KBM-7 (cell line): ENCODE data around the gene PRSS12.
"Not testable (repeated sequence)": the region's sequence is repeated elsewhere in the genome, so short reads cannot be mapped to it uniquely, and the experiment has no call there.

Experiments
- DNase-seq: peaks from one replicate; pipeline ENCODE4 v3.0.0-alpha.2; 2015
- in situ Hi-C: fragments of 300-500 bp; cut with MboI; formaldehyde crosslinking; loops from 2 replicates; pipeline ENCODE4 v1.14.3; 2020; ENCODE audit warnings: low sequenced_read_pairs, low pct_unique_long_range_greater_than_20kb, mixed read lengths

PRSS12 gene

GRCh38 chr4:118329849-118330248 lies 23.0 kb downstream of the PRSS12 start:
- DNase-seq, result no peak

GRCh38 chr4:118327554-118328241 lies 25.1 kb downstream of the PRSS12 start:
- DNase-seq, result no peak
- in situ Hi-C loops, result no loop called here

More at GRCh38 chr4:118329849-118330248, 23.0 kb downstream of the PRSS12 start:
- in situ Hi-C loops, result no loop called here

GRCh38 chr4:118326585-118326984 lies 26.2 kb downstream of the PRSS12 start:
- in situ Hi-C loops, result no loop called here
- DNase-seq, result peak; percentile 47

DNA sequence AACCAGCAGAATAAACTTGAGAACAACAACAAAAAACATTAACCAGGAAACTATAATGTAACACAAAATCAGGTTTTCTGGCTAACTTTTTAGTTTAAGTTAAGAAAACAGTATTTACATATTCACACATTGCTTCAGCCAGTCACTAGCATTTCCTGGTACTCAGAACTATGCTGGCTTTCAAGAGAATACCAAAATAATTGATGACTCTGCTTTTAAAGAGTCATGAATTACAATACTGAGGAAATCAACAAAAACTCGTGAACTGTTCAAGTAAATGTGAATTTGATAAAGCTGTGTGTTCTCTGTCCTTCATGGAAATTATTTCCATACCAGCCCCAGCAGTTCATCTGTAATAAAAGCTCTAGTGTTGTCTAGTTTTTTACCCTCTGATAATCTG lies 27.4 kb downstream of the PRSS12 start:
- DNase-seq, result no peak
- in situ Hi-C loops, result no loop called here

DNA sequence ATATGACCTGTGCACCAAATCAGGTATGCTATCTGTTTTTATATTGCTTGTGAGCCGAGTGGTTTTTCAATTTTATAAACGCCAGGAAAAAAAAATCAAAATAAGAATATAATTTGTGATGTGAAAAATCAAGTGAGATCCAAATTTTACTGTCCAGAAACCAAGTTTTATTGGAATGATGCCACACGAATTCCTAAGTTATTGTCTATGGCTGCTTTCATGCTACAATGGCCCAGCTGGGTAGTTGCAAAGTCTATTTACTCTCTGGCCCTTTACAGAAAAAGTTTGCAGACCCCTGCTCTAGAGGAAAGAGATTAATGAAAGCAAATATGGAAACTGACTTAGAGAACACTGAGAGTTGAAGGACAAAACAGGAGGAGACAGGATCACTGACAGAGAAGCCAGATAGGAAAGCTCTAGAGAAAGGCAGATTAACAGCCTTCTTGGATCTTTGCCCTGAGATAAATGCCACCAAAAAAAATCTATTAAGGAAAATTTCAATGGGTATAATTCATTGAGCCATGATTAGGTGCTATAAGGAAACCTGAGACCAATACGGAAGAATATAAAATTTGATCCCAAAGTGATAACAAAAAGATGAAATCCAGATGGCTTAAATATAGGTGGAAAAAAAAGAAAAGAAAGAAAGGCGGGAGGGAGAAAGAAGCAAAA lies 29.8 kb downstream of the PRSS12 start:
- no peak for DNase-seq
- in situ Hi-C loops, result no loop called here

GRCh38 chr4:118318931-118319330 lies 33.9 kb downstream of the PRSS12 start:
- no peak for DNase-seq
- in situ Hi-C loops, result no loop called here

- in situ Hi-C loops, result no loop called here
- DNase-seq, result no peak
Observed at GRCh38 chr4:118317691-118318090, 35.1 kb downstream of the PRSS12 start.

- no peak for DNase-seq
- in situ Hi-C loops, result no loop called here
Observed at GRCh38 chr4:118314221-118314620, 38.6 kb downstream of the PRSS12 start.

DNA sequence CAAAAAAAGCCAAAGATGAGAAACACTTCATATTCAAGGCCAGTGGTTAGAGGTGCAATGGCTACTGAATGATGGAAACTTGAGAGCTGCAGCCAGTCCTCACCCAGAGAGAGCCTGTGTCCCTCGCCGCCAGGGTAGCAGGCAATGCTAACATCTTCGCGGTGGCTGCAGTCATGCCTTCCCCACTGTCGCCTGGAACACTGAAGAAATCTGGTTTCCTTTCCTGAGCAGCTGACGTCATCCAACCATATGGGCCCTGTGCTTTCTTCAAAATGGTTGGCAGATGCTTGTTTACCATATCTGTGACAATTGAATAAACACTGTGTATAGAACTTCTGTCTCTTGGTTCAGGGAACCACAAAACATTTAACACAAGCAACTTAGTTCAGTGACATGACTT lies 39.7 kb downstream of the PRSS12 start:
- no peak for DNase-seq
- in situ Hi-C loops, result no loop called here

DNA sequence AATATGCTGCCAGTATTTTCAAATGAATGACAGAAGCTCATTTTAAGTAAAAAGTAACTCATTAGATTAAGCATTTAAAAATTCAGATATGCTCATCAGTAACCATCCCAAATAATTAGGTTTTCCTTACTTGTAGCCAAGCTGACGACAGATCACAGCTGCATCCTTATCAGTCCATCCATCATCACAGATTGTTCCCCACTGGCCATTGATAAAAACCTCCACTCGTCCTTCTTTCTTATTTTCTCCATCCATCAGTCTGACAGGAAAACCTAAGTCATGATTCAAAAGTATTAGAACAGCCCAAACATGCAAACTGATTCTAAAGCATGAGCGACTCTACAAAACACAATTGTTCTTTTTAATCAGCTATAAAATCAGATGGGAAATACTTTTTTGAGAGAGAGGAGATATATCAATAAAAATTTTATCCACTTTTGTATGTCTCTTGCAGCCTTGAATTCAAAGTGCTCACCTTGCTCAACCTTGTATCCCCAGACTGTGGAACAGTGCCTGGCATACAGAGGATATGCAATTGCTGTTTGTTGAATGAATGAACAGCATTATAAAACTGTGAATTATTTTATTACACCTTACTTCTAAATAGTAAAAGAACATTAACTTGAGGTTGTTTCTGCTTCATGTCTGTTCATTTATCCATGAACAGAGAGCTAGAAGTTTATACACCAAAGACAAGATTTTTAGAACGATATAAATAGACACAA lies 44.3 kb downstream of the PRSS12 start:
- DNase-seq, result no peak
- in situ Hi-C loops, result no loop called here

DNA sequence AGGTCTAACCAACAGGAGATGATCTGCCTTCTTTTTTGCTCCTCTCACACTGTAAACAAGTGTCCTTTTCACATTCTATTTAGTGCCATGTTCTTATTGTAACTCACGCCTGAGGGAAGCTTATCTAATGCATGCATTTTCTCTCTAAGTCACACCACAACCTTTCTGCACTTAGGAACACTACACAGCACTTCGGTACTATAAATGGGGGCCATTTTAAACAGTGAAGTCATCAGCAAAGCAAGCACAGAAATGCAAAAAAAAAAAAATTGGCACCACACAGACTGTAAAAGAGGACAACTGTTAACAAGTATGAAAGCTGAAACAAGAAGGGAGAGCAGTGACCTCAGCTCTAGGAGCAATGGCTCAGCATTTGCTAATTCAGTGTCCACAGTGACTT lies 45.2 kb downstream of the PRSS12 start:
- in situ Hi-C loops, result no loop called here

DNA sequence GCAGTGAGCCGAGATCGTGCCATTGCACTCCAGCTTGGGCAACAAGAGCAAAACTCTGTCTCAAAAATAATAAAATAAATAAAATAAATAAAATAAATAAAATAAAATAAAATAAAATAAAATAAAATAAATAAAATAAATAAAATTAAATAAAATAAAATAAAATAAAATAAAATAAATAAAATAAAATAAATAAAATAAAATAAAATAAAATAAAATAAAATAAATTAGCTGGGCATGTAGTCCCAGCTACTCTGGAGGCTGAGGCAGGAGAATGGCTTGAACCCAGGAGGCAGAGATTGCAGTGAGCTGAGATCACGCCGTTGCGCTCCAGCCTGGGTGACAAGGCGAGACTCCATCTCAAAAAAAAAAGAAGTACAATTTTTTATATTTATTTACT lies 53.2 kb downstream of the PRSS12 start:
- DNase-seq, in situ Hi-C loops: not testable (repeated sequence)

More for the DNA sequence above, 45.2 kb downstream of the PRSS12 start:
- DNase-seq, result no peak

DNA sequence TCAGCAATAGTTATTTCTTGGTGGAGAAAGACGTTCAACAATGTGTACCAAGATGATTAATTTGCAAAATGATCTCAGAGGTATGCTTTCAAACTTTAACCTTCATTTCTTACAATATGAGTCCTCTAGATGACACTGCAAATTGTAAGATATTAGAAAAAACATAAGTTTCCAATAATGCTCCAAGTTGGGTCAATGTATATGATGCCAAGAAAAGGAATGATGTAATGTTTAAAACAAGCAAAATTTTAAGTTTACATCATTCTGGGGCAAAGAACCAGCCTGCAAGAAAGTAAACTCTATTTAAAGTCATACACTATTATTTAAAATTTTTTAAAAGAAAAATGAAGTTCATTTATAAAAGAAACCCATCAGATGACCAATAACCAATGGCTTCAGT lies 56.1 kb downstream of the PRSS12 start:
- in situ Hi-C loops, result no loop called here
- no peak for DNase-seq

GRCh38 chr4:118290951-118291350 lies 61.9 kb downstream of the PRSS12 start:
- no peak for DNase-seq
- in situ Hi-C loops, result no loop called here

- in situ Hi-C loops, result no loop called here
- no peak for DNase-seq
Observed at GRCh38 chr4:118289794-118290193, 63.0 kb downstream of the PRSS12 start.

DNA sequence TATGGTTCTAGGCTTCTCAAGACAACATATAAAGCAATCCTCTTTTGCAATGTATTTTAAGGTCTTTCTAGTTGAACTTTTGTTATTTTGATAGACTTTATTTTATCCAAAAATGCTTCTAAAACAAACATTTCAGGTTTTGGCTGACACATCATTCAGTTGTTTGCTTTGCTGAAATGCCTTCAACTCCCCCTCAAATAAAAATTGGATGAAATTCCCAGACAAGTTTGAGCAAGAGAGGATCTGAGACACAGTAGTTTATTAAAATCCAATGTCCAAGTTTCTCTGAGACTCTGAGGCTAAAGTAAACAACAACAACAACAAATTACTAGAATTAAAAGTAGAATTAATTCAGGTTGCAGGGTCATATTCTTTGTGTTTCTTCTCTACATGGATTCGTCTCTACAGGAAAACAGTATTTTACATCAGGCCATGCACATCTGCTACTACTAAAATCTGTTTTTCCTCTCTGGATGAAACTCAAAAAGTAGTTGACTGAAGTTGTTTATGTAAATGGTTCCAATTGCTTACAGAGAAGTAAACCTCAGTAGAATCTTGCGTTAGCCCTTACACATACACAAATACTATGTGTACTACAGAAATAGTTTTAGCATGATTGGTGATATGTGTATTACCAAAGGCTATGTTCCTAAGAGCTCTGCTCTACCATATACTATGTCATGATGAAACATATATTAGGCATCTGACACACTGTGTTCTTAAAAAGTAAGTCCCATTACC lies 64.9 kb downstream of the PRSS12 start:
- in situ Hi-C loops, result no loop called here
- DNase-seq, result no peak

- in situ Hi-C loops, result no loop called here
- no peak for DNase-seq
Observed at GRCh38 chr4:118286685-118287084, 66.1 kb downstream of the PRSS12 start.

GRCh38 chr4:118285931-118286330 lies 66.9 kb downstream of the PRSS12 start:
- in situ Hi-C loops, result no loop called here
- no peak for DNase-seq

DNA sequence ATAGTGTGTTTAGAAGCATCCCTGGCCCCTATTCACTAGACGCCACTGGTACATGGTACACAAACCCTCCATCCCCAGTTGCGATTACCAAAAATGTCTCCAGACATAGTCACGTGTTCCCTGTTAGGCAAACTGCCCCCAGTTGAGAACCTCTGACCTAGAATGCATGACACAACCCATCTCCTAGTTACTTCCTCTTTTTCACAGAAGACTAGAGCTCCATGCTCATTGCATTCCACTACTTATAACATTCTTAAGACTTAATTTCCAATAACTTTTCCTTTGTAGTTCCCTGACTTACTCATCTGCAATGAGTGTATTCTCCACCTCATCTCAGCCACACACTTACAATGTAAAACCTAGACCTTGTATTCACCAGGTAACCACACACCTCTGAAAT lies 68.6 kb downstream of the PRSS12 start:
- peak; percentile 81 for DNase-seq
- in situ Hi-C loops, result no loop called here

DNA sequence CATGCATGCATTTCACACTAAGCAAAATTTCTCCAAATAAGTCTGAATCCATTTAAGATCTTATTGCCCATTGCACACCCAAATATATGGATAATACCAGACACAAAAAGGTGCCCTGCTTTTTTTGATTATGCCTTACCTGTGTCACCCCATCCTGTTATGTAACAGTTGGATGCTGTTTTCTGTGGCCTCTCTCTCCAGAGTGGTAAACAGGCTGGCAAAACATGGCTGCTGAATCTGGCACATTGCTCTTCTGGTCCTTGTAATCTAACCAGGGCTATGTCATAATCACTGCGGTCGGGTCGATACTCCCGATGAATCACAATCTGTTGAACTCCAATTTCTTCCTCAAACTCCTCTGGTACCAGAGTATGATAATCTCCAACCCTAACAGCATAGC lies 70.1 kb downstream of the PRSS12 start:
- in situ Hi-C loops, result no loop called here
- peak; percentile 64 for DNase-seq
